ENCODE results near the gene FBRS. TPM values are rescaled to one million over a fixed set of nuclear protein-coding genes. Genes with fewer than 3 reads are reported as not detected.
A peak's percentile ranks its signal among the peaks of the same experiment; 100 is the strongest.

Gene FBRS
- total RNA-seq, 6 experiments from 2014 or later, result 13.0 to 26.2 (median 20.9) TPM

DNA sequence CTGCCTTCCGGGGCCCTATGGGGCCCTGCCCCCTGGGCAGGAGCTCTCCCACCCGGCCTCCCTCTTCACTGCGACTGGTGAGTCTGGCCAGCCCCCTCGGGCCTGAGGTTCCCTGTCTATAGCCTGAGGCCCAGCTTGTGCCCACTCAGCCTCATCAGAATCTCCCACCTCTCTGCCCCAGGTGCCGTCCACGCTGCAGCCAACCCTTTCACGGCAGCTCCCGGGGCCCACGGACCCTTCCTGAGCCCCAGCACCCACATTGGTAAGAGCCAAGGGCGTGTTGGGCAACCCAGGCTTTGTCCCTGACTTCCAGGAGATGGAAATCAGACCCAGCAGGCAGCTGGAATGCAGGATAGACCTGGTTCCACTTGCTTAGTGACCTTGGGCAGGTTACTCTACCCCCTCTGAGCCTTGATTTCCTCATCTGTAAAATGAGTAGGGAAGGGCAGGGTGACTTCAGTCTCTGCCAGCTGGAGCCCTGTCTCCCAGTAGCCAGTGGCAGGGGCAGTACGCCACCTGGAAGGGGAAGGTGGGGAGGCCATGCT lies 9.2 kb downstream of the FBRS start:
- no peak for ATAC-seq
- Histone ChIP-seq H3K27ac (no peak overlapping the region), H3K9me3 (no peaks in the 10 kb centered on the region), H3K4me1 (peaks cover 0 to 8% (median 0%) of the 10 kb centered on the region in 4 donors), H3K36me3 (peaks cover 0 to 65% (median 25%) of the 10 kb centered on the region in 4 donors), H3K4me3 (no peak overlapping the region), H3K27me3 (no peaks in the 10 kb centered on the region)
- TF ChIP-seq, protein P1, sequence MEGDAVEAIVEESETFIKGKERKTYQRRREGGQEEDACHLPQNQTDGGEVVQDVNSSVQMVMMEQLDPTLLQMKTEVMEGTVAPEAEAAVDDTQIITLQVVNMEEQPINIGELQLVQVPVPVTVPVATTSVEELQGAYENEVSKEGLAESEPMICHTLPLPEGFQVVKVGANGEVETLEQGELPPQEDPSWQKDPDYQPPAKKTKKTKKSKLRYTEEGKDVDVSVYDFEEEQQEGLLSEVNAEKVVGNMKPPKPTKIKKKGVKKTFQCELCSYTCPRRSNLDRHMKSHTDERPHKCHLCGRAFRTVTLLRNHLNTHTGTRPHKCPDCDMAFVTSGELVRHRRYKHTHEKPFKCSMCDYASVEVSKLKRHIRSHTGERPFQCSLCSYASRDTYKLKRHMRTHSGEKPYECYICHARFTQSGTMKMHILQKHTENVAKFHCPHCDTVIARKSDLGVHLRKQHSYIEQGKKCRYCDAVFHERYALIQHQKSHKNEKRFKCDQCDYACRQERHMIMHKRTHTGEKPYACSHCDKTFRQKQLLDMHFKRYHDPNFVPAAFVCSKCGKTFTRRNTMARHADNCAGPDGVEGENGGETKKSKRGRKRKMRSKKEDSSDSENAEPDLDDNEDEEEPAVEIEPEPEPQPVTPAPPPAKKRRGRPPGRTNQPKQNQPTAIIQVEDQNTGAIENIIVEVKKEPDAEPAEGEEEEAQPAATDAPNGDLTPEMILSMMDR (IDR thresholded peaks at IDR 0.05), result no peak
- no peak for TF ChIP-seq POLR2A (IDR thresholded peaks at IDR 0.05)
- no peak for DNase-seq
- 100% methylated on average over 1 of the region's 11 CpGs for WGBS (ENCODE audit: insufficient coverage, low coverage, low lambda C conversion rate, missing lambda C conversion rate)
- intact Hi-C loops (cut with DNase I), result no loop called here

DNA sequence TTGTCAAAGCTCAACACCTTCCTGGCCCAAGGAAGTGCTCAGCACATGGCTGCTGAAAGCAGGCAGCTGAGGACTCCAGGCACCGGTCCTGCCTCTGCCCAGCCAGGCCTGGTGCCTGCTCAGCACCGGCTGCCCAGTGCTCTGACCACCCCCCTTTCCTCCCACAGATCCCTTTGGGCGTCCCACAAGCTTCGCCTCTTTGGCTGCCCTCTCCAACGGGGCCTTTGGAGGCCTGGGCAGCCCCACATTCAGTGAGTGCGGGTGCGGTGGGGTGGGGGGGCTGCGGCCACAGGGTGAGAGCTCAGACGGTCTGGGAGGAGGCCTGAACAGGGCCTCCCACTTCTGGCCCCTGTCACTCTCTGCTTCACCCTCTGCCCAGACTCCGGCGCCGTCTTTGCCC lies 10.2 kb downstream of the FBRS start:
- WGBS (ENCODE audit: insufficient coverage, low coverage, low lambda C conversion rate, missing lambda C conversion rate), result 72% methylated on average over 5 of the region's 12 CpGs
- Histone ChIP-seq H3K4me3 (no peak overlapping the region), H3K9me3 (no peaks in the 10 kb centered on the region), H3K27ac (no peak overlapping the region), H3K36me3 (peaks cover 0 to 55% (median 19%) of the 10 kb centered on the region in 4 donors), H3K4me1 (peaks cover 0 to 8% (median 0%) of the 10 kb centered on the region in 4 donors), H3K27me3 (no peaks in the 10 kb centered on the region)
- DNase-seq, result no peak
- intact Hi-C loops (cut with DNase I), result no loop called here
- TF ChIP-seq, protein P1 (IDR thresholded peaks at IDR 0.05), result no peak
- TF ChIP-seq POLR2A (IDR thresholded peaks at IDR 0.05), result no peak
- no peak for ATAC-seq

DNA sequence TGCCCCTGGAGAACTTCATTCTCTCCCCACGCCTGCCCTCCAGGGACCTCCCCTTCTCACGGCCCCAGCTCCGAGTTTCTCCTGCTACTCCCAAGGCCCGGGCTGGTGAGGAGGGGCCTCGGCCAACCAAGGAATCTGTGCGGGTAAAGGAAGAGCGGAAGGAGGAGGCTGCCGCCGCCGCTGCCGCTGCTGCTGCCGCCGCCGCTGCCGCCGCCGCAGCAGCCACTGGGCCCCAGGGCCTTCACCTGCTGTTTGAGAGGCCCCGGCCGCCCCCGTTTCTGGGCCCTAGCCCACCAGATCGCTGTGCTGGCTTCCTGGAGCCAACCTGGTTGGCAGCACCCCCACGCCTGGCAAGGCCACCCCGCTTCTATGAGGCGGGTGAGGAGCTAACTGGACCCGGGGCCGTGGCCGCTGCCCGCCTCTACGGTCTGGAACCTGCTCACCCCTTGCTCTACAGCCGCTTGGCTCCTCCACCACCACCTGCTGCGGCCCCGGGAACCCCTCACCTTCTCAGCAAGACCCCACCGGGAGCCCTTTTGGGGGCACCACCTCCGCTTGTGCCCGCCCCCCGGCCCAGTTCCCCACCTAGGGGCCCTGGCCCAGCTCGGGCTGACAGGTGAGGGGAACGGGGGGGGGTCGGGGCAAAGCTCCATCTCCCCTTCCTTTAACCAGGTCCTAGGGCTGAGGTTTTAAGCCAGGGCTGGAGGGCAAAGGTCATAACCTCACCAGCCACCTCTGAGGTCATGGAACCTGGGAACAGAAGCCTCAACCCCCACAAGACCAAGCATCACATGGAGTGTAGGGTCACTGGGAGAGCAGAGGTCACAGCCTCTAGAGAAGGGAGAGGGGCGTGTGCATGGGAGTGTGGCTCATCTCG lies 11.0 kb downstream of the FBRS start:
- no CpG with 5 or more reads among the region's 41 CpGs for WGBS (ENCODE audit: insufficient coverage, low coverage, low lambda C conversion rate, missing lambda C conversion rate)
- TF ChIP-seq, protein P1 (IDR thresholded peaks at IDR 0.05), result no peak
- no peak for TF ChIP-seq POLR2A (IDR thresholded peaks at IDR 0.05)
- intact Hi-C loops (cut with DNase I), result no loop called here
- Histone ChIP-seq H3K4me1 (peaks cover 0 to 8% (median 0%) of the 10 kb centered on the region in 4 donors), H3K27ac (peak overlapping the region in 1 of 3 donors; percentile 22), H3K27me3 (no peaks in the 10 kb centered on the region), H3K36me3 (peaks cover 0 to 50% (median 17%) of the 10 kb centered on the region in 4 donors), H3K9me3 (no peaks in the 10 kb centered on the region), H3K4me3 (no peak overlapping the region)
- DNase-seq, result no peak
- ATAC-seq, result peak; percentile 60 to 86 (median 68)

DNA sequence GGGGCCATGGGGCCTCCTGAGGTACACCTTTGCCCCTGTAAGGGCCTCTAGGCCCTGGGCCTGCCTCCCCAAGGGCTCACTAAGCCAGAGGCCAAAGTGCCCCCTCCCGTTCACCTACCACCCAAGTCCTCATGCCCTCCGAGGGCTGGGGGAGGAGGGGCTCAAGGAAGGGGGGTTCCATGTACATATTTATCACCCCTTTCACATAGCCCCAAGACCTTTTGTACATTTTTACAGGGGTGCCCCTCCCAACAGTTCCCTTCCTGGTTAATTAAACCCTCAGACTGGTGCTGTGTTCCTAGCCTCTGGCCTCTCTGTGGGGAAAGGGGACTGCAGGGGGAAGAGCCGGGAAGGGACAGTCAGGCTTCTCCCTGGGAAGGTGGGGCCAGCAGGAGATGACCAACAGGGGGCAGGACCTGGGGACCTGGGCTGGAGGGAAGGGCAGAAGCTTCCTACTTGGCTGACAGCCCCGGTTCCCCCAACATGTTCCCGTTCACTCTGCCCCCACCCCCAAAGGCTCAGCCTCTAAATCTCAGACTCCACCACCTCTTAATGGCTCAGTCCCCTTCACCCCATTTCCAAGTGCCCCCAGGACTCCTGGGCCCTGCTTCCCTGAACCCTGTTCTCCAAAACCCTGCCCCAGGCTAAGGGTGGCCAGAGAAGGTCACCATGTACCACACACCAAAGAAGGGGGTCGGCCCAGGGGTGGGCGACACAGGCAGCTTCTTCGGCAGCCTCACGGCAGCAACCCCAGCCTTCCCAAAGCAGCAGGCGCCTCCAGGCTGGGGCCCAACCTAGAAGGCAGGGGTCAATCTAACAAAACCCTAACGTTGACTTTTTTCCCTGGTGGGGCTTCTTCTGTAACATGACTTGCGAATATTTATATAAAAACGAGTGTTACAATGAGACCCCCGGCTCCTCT lies 11.9 kb downstream of the FBRS start:
- Histone ChIP-seq H3K4me3 (no peak overlapping the region), H3K4me1 (peaks cover 0 to 8% (median 0%) of the 10 kb centered on the region in 4 donors), H3K9me3 (no peaks in the 10 kb centered on the region), H3K27ac (peak overlapping the region in 1 of 3 donors; percentile 22), H3K27me3 (no peaks in the 10 kb centered on the region), H3K36me3 (peaks cover 0 to 45% (median 13%) of the 10 kb centered on the region in 4 donors)
- TF ChIP-seq POLR2A (IDR thresholded peaks at IDR 0.05), result no peak
- TF ChIP-seq, protein P1 (IDR thresholded peaks at IDR 0.05), result no peak
- DNase-seq, result no peak
- 78% methylated on average over 5 of the region's 14 CpGs for WGBS (ENCODE audit: insufficient coverage, low coverage, low lambda C conversion rate, missing lambda C conversion rate)
- intact Hi-C loops (cut with DNase I), result no loop called here
- ATAC-seq, result peak in 1 of 4 donors; percentile 4

Measured in right lobe of liver (tissue), 6 donors.